HK-2 (cell line): ENCODE results near the gene GTPBP3.
A peak's percentile ranks its signal among the peaks of the same experiment; 100 is the strongest.
"Not testable (repeated sequence)": the region's sequence is repeated elsewhere in the genome, so short reads cannot be mapped to it uniquely, and the experiment has no call there.

ENCODE experiments used
- DNase-seq: peaks from one replicate; pipeline ENCODE4 v3.0.0-alpha.2; 2018; ENCODE audit not compliant: unreplicated experiment

The GTPBP3 gene

GRCh38 chr19:17336872-17337674 lies at the start of gene GTPBP3:
TSS of gene GTPBP3 (plus strand) at chr19:17337553. CDS start at chr19:17337612, 59 bp downstream.
- DNase-seq, result peak; percentile 93

DNA sequence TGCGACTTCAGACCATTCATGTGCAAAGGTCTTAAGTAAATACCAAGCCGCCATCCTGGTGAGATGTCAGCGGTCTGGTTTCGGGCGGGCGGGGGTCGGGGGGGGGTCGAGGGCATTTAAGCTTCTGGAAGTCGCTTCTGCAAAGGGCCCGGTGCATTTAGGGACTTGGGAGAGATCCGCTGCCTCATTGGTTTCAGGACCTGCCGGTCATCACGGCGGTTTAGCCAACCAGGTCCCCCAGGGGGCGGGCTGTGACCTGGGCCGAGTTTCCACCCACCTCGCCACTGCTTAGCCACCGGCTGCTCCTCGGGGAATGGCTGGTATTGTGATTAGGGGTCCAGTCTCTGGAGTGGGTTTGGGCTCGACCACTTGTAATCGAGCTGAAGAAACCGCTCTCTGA lies 47.9 kb upstream of the GTPBP3 start:
- no peak for DNase-seq

DNA sequence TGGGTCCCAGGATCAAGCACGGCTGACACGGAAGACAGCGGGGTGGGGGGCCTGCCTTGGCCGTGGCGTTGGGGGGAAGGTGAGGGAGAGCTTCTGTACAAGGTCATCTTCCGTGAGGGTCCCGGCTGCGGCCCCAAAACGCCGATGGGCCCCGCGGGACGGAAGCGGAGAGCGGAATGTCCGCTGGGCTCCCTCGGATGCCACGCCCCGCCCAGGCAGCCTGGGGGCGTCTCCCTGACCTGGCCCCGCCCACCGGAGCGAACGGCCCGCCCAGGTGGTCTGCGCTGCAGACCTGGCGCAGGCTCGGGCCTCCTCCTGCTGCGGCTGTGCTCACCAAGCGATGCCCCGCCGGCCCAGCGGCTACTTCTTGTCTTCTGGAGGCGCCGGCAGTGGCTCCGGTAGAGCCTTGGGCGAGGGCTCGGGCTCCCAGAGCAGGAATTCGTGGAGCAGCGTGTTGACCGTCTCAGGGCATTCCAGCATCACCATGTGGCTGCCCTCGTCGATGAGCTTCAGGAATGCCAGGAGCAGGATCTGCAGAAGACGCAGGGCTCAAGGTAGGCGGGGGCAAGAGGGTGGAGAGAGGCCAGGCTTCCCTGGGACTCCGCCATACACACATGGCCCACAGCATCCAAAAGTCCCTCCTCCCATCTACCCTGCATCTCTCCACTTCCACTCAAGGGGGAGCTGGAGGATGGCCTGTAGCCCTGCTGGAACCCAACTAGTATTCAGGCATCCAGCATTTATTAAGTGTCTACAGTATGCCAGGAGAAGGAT lies 44.9 kb upstream of the GTPBP3 start:
- peak; percentile 18 for DNase-seq

GRCh38 chr19:17293605-17294004 lies 43.7 kb upstream of the GTPBP3 start:
- no peak for DNase-seq

- DNase-seq, result no peak
Measured at GRCh38 chr19:17294051-17294891, 43.1 kb upstream of the GTPBP3 start.

DNA sequence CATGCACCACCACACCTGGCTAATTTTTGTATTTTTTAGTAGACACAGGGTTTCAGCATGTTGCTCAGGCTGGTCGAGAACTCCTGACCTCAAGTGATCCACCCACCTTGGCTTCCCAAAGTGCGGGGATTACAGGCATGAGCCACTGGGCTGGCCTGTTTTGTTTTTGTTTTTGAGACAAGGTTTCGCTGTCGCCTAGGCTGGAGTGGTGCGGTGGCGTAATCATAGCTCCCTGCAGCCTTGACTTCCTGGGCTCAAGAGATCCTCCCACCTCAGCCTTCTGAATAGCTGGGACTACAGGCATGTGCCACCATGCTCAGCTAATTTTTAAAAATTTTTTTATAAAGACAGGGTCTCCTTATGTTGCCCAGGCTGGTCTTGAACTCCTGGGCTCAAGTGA lies 41.8 kb upstream of the GTPBP3 start:
- not testable (repeated sequence) for DNase-seq

DNA sequence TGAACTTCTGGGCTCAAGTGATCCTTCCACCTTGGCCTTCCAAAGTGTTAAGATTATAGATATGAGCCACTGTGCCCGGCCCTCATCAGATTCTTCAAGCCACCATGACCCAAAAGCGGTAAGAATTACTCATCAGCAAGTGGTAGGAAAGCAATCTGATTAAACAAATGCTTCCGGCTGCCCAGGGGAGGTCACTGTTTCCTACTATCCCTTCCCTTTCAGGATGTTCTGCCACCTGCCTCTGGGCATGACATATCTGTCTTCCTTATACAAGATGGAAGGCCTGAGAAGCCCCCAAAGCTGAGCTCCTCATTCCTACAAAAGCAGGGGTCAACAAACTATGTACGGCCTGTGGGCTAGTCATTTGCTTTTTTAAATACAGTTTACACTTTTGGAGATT lies 41.1 kb upstream of the GTPBP3 start:
- DNase-seq, result peak; percentile 55

DNA sequence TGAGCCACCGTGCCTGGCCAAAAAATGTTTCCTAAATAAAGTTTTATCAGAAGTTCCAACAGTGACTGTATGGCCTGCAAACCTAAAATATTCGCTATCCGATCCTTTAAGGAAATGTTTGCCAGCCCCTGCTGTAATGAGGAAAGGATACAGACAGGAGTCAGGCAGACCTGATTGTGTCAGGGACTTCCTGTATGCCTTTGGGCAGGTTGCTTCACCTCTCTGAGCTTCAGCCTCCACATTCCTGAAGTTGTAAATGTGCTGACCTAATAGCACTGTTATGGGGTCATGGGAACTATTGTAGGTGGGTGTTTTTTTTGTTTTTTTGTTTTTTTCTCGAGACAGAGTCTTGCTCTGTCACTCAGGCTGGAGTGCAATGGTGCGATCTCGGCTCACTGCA lies 40.4 kb upstream of the GTPBP3 start:
- DNase-seq, result no peak

DNA sequence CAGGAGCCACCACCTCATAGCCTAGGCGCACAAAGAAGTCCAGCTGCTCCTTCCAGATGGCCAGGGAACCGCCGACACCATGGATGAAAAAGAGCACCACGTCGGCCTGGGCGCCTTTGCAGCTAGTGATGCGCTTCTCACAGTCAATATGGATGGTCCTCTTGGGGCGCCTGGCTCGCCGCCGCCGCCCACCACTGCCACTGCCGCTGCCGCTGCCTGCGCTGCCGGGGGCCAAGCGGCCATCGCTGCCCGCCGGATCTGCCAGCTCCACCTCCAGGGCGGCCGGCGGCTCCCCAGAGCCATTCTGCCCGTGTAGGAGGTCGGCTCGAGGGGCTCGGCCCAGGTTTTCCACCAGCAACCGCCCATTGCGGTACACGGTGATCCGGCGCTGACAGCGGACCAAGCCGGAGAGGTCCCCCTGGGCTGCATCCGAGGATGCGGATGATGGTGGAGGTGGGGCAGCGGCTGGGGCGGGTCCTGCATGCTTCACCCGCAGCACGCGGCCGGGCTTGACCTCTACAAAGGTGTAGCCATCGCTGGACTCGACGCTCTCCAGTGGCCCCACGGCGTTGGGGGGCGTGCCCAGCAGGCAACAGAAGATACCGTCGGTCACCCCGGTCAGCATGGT lies 36.2 kb upstream of the GTPBP3 start:
- no peak for DNase-seq

DNA sequence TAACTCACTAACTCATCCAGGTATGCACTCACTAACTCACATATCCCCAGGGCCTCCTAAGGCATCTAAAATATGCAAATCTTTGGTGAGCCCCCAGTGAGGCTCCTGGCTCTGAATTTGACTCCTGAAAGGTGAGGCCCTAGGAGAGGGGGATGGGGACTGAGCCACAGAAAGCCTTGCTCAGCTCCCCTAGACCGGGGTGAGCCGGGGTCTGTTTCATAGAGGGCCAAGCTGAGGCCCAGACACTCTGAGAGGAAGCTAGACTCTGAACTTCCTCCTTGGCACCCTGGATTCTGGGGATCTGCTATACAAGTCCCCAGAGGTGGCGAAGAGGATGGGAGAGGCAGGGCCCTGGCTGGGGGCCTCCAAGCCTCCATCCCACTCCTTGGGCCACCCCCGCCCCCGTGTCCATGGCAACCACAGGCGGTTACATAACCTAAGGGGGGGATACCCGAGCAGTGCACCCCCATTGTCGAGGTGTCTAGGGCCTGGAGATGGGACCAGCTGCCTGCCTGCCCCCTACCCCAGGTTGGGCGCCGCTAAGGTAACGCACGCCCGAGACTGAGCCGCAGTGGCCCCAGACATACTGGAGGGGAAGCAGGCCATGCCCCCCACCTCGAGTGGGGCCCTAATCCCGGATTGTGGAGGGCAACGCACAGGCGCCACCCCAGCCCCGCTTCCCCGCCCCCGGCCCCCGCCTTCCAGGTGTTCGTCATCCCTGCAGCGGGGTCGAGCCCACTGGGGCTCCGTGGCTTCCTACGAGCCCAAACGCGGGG lies 34.8 kb upstream of the GTPBP3 start:
- no peak for DNase-seq

GRCh38 chr19:17303167-17303939 lies 34.0 kb upstream of the GTPBP3 start, which contains the start of gene ABHD8:
TSS of gene ABHD8 (minus strand) at chr19:17303425. CDS start at chr19:17301616, 1,809 bp downstream.
- peak; percentile 97 for DNase-seq

DNA sequence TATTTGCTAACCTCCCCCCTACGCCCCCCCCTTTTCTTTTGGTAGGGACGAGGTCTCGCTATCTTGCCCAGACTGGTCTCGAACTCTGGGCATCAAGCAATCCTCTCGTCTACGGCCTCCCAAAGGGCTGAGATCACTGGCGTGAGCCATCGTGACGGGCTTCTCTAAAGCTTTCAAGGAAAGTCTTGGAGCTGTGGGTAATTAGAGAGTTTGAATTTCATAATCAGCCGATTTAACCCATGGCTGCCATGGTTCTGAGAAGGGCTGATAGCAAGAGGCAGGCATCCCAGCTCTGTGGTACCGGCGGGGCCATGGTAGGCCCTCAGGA lies 33.4 kb upstream of the GTPBP3 start:
- no peak for DNase-seq

- no peak for DNase-seq
Measured at GRCh38 chr19:17304386-17305215, 32.8 kb upstream of the GTPBP3 start.

- DNase-seq, result no peak
Measured at GRCh38 chr19:17305216-17305516, 32.2 kb upstream of the GTPBP3 start.

DNA sequence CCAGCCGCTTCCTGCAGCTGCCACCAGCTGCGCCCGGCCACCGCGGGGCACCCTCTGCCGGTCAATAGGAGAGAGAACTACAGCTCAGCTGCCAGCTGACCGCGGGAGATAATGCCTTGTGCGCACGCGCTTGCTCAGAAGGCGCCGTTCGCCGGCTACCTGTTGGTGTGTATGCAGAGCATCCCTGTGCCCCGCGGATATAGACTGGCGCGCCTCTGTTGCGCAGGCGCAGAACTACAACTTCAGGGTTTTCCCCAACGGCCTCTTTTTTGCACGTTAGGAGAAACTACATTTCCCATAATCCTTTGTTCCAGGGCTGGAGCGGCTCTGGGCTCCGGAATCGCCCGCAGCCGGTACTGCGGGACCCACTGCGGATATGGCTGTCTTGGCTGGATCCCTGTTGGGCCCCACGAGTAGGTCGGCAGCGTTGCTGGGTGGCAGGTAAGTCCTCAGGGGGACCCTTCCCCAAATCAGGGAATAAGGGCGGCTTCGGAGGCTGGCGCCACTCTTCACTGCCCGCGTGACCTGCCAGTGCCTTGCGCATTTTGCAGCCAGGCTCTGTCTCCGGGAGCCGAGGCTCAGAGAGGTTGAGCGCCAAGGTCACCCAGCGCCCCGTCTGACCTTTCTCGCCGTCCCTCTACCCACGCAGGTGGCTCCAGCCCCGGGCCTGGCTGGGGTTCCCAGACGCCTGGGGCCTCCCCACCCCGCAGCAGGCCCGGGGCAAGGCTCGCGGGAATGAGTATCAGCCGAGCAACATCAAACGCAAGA lies 31.7 kb upstream of the GTPBP3 start, which contains the start of gene MRPL34:
Gene MRPL34 (plus strand): TSS at position 356 of the 768 bp plus-strand sequence. CDS start 21 bp downstream, at position 377.
- peak; percentile 99 for DNase-seq

DNA sequence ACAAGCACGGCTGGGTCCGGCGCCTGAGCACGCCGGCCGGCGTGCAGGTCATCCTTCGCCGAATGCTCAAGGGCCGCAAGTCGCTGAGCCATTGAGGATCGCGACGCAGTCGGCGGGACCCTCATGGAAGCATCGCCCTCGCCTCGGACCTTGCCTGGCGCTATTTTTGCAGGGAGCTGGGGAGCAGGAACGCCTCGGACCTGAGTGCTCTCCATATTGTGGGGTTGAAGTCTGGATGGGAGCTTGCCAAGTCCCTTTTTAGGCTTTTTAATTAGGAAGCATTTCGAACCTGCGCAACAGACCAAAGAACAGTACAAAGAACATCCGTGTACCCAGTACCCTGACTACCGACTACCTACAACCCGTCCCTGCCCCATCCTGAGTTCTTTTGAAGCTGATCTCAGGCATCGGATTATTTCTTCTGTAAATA lies 31.1 kb upstream of the GTPBP3 start:
- DNase-seq, result no peak

GRCh38 chr19:17307876-17308377 lies 29.4 kb upstream of the GTPBP3 start:
- DNase-seq, result no peak
